Right atrium auricular region (tissue), 2 donors: ENCODE results near the gene XPR1. TPM values are rescaled to one million over a fixed set of nuclear protein-coding genes. Genes with fewer than 3 reads are reported as not detected.

ENCODE experiments used
- DNase-seq: peaks from one replicate; pipeline ENCODE4 v3.0.0-alpha.2; 2019; ENCODE audit warnings: low spot score
- H3K27ac ChIP-seq, 2 donors: fragments of 200-600 bp; sonication (generic); 1 replicate in 1 of 2; 2 replicates in 1 of 2; pipeline ENCODE4 v1.5.1; 2016 to 2019
- H3K27me3 ChIP-seq, 2 donors: fragments of 200-600 bp; sonication (generic); one replicate each; pipeline versions ENCODE4 v1.5.1 to v1.6.0; 2017 to 2019
- H3K36me3 ChIP-seq: fragments of 200-600 bp; sonication (generic); one replicate; pipeline ENCODE4 v1.5.1; 2016
- H3K4me1 ChIP-seq, 2 donors: fragments of 200-600 bp; sonication (generic); one replicate each; pipeline versions ENCODE4 v1.5.1 to v1.6.0; 2017 to 2019
- H3K4me3 ChIP-seq, 2 donors: fragments of 200-600 bp; sonication (generic); 1 replicate in 1 of 2; 2 replicates in 1 of 2; pipeline ENCODE4 v1.5.1; 2017 to 2019; ENCODE audit warnings: mild to moderate bottlenecking in 1 of 2, moderate library complexity in 1 of 2
- H3K9me3 ChIP-seq, 2 donors: fragments of 200-600 bp; sonication (generic); one replicate each; pipeline ENCODE4 v1.5.1; 2019
- total RNA-seq, 2 donors: library from RNA; depleted of rRNA; stranded (reverse); fragments of >200 nt; gene quantifications; one replicate each; pipeline ENCODE4 v1.1.0, GENCODE V29; 2016
- TF ChIP-seq, protein P1 (sequence below), 2 donors: fragments of 200-600 bp; sonication (generic); IDR thresholded peaks; one replicate each; pipeline ENCODE4 v1.5.1; 2019; ENCODE audit warnings: antibody characterized with exemption in 2 of 2

Gene XPR1
- total RNA-seq, 2 donors from 2014 or later, result 30.0 to 53.0 TPM

DNA sequence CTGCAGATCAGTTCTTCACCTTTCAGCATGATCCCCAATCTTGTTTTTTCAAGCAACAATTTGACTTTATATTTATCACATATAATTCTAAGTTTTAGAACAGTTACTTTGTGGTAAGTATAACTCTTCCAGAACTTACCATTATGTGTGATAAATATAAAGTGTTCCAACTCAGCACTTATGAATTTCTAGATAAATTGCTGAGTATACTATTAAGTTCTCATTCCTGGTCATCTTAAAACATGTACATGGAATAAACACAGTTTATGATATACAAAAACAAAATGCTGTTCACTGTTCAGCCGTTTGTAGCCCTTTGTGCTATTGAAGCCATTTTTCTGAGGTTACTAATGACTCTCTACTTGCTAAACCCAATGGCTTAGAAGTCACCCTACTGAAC is 5.1 kb upstream of the XPR1 start:
- TF ChIP-seq, protein P1, sequence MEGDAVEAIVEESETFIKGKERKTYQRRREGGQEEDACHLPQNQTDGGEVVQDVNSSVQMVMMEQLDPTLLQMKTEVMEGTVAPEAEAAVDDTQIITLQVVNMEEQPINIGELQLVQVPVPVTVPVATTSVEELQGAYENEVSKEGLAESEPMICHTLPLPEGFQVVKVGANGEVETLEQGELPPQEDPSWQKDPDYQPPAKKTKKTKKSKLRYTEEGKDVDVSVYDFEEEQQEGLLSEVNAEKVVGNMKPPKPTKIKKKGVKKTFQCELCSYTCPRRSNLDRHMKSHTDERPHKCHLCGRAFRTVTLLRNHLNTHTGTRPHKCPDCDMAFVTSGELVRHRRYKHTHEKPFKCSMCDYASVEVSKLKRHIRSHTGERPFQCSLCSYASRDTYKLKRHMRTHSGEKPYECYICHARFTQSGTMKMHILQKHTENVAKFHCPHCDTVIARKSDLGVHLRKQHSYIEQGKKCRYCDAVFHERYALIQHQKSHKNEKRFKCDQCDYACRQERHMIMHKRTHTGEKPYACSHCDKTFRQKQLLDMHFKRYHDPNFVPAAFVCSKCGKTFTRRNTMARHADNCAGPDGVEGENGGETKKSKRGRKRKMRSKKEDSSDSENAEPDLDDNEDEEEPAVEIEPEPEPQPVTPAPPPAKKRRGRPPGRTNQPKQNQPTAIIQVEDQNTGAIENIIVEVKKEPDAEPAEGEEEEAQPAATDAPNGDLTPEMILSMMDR (IDR thresholded peaks at IDR 0.05), result no peak
- Histone ChIP-seq H3K9me3 (no peaks in the 10 kb centered on the region), H3K27me3 (no peaks in the 10 kb centered on the region), H3K4me1 (peaks cover 0 to 11% of the 10 kb centered on the region in 2 donors), H3K4me3 (no peak overlapping the region), H3K27ac (no peak overlapping the region), H3K36me3 (no peaks in the 10 kb centered on the region)
- no peak for DNase-seq

DNA sequence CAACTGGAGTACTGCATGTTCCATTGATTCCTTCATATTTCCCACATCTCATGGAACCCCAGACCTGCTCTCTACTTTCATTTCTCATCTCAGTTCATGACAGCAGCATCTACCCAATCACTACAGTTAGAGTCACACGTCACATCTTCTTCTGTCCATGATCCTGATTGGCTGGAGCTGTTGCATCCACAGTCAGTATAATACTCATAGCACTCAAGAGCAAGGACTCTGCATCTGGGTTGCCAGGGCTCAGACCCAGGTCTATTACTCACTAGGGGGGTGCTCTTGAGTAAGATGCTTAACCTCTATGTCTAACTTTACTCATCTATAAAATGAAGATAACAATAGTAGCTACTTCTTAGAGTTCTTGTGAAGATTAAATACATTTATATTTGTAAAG is 4.4 kb upstream of the XPR1 start:
- Histone ChIP-seq H3K4me3 (no peak overlapping the region), H3K4me1 (peaks cover 0 to 11% of the 10 kb centered on the region in 2 donors), H3K27me3 (no peaks in the 10 kb centered on the region), H3K9me3 (no peaks in the 10 kb centered on the region), H3K36me3 (no peaks in the 10 kb centered on the region), H3K27ac (no peak overlapping the region)
- TF ChIP-seq, protein P1 (IDR thresholded peaks at IDR 0.05), result no peak
- DNase-seq, result no peak

DNA sequence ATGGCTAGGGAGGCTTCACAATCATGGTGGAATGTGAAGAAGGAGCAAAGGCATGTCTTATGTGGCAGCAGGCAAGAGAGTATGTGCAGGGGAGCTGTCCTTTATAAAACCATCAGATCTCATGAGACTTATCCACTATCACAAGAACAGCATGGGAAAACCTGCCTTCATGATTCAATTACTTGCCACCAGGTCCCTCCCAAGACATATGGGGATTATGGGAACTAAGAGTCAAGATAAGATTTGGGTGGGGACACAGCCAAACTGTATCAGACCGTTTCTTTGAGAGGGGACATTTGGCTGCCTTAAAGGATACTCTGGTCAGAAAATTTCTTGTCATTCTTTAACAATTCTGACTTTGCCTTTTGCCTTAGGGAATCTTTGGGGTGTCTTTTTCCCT is 3.2 kb upstream of the XPR1 start:
- Histone ChIP-seq H3K27me3 (no peaks in the 10 kb centered on the region), H3K27ac (no peak overlapping the region), H3K4me3 (no peak overlapping the region), H3K9me3 (no peaks in the 10 kb centered on the region), H3K4me1 (peaks cover 0 to 22% of the 10 kb centered on the region in 2 donors), H3K36me3 (no peaks in the 10 kb centered on the region)
- DNase-seq, result no peak
- TF ChIP-seq, protein P1 (IDR thresholded peaks at IDR 0.05), result no peak

DNA sequence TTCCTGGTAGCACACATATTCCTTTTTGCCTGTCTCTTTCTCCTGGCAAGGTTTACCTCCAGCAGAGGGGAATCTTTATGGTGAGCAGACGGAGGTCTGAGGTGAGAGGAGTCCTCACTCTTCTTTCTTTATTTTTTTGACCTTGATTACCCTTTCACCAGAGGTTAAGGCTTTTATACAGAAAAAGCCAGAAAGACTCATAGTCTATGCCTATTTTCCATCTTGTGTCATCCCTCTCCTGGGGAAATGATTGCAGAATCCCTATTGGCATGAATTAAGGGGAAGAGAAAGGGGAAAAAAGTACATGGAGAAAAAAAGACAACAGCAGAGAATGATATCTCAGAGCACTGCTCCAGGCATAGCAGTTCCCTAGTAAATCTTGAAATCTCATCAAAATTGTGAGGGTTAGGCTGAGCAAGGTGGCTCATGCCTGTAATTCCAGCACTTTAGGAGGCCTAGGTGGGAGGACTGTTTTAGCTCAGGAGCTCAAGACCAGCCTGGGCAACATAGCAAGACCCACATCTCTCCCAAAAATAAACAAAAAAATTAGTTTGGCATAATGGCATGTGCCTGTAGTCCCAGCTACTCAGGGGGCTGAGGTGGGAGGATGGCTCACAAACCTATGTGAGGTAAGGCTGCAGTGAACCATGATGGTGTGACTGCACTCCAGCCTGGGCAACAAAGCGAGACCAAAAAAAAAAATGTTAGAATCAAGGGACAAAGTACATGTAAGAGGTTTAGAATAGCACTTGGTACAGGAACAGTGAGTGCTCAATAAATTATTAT is 1.2 kb upstream of the XPR1 start:
- Histone ChIP-seq H3K27ac (peak overlapping the region; percentile 43 to 97), H3K9me3 (no peaks in the 10 kb centered on the region), H3K36me3 (no peaks in the 10 kb centered on the region), H3K4me3 (no peak overlapping the region), H3K27me3 (no peaks in the 10 kb centered on the region), H3K4me1 (peaks cover 0 to 32% of the 10 kb centered on the region in 2 donors)
- no peak for DNase-seq
- TF ChIP-seq, protein P1 (IDR thresholded peaks at IDR 0.05), result no peak

DNA sequence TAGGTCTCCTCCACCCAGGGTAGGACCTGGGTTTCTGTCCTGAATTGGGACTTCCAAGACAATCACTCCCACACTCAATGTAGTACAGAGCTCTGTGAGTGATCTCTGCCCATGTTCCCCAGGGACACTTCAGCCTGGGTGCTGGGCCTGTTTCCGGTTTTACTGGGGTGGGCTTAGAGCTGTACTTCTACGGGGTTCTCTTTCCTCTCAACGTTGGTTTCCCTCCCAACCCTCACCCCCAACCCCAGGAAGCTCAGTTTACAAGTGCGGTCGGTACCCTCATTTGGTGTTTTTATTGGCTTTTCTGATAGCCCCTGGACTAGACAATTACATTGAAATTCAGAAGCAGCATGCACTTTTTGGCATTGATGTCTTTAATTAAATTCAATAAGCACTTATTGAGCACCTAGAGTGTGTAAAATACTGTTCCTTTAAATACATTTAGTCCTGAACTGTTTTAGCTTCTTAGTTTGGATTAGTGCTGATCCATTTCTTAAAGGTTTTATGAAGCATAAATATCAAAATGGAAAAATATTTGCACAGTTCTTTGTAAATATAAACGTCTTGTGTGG is 542 bp upstream of the XPR1 start:
- TF ChIP-seq, protein P1 (IDR thresholded peaks at IDR 0.05), result no peak
- Histone ChIP-seq H3K27ac (peak overlapping the region; percentile 43 to 97), H3K27me3 (no peaks in the 10 kb centered on the region), H3K4me1 (peaks cover 0 to 37% of the 10 kb centered on the region in 2 donors), H3K9me3 (no peaks in the 10 kb centered on the region), H3K36me3 (no peaks in the 10 kb centered on the region), H3K4me3 (no peak overlapping the region)
- DNase-seq, result no peak
